NCI-H1417 (cell line): ENCODE data around the gene SCGB3A1.

ENCODE experiments used
- DNase-seq, 3 experiments: peaks; one replicate each; lab custom pipeline; 2025; lab: John Stamatoyannopoulos, UW

Gene SCGB3A1

GRCh38 chr5:180604271-180604670 lies 13.0 kb upstream of the SCGB3A1 start:
- DNase-seq = no peak

- DNase-seq = no peak
These were observed 11.8 kb upstream of the SCGB3A1 start for GRCh38 chr5:180603076-180603594.

GRCh38 chr5:180602481-180603075 lies 11.3 kb upstream of the SCGB3A1 start:
- no peak for DNase-seq

GRCh38 chr5:180601591-180602480 lies 10.5 kb upstream of the SCGB3A1 start:
- no peak for DNase-seq

- no peak for DNase-seq
These were observed 9.3 kb upstream of the SCGB3A1 start for GRCh38 chr5:180600554-180601041.

GRCh38 chr5:180599981-180600553 lies 8.8 kb upstream of the SCGB3A1 start:
- DNase-seq = no peak

- no peak for DNase-seq
These were observed 8.3 kb upstream of the SCGB3A1 start for GRCh38 chr5:180599590-180599914.

GRCh38 chr5:180598797-180599589 lies 7.7 kb upstream of the SCGB3A1 start:
- no peak for DNase-seq

- no peak for DNase-seq
These were observed 7.0 kb upstream of the SCGB3A1 start for GRCh38 chr5:180598316-180598701.

- DNase-seq = no peak
These were observed 5.5 kb upstream of the SCGB3A1 start for GRCh38 chr5:180596668-180597231.

- no peak for DNase-seq
These were observed 4.9 kb upstream of the SCGB3A1 start for GRCh38 chr5:180596115-180596667.

GRCh38 chr5:180595381-180596114 lies 4.2 kb upstream of the SCGB3A1 start:
- no peak for DNase-seq

GRCh38 chr5:180595046-180595379 lies 3.7 kb upstream of the SCGB3A1 start:
- DNase-seq = no peak

- DNase-seq = no peak
These were observed 3.2 kb upstream of the SCGB3A1 start for GRCh38 chr5:180594311-180595045.

- no peak for DNase-seq
These were observed 2.3 kb upstream of the SCGB3A1 start for GRCh38 chr5:180593446-180594206.

- DNase-seq = no peak
These were observed 877 bp upstream of the SCGB3A1 start for GRCh38 chr5:180592176-180592575.

GRCh38 chr5:180590543-180591310 lies 572 bp downstream of the SCGB3A1 start:
- peak in 2 of 3 experiments; percentile 5 to 31 for DNase-seq

GRCh38 chr5:180589771-180590542 lies 1.3 kb downstream of the SCGB3A1 start:
- DNase-seq = no peak
